HL-60/S4 treated with phorbol 12-myristate 13-acetate at 8.2 ng/mL for 4 days and 3 days (cell line): Measurements from ENCODE around the gene OPN1SW.

Experiments used
- in situ Hi-C: fragments of 300-500 bp; cut with MboI; formaldehyde crosslinking; loops from 2 replicates; pipeline ENCODE4 v1.15.0; 2022; ENCODE audit warnings: low sequenced_read_pairs

Gene OPN1SW

GRCh38 chr7:128735436-128735835 lies 40.2 kb downstream of the OPN1SW start:
- in situ Hi-C loops: no loop called here

- in situ Hi-C loops: no loop called here
Observed at GRCh38 chr7:128734890-128735289, 40.7 kb downstream of the OPN1SW start.

- in situ Hi-C loops: no loop called here
Observed at GRCh38 chr7:128733278-128733645, 42.3 kb downstream of the OPN1SW start.

DNA sequence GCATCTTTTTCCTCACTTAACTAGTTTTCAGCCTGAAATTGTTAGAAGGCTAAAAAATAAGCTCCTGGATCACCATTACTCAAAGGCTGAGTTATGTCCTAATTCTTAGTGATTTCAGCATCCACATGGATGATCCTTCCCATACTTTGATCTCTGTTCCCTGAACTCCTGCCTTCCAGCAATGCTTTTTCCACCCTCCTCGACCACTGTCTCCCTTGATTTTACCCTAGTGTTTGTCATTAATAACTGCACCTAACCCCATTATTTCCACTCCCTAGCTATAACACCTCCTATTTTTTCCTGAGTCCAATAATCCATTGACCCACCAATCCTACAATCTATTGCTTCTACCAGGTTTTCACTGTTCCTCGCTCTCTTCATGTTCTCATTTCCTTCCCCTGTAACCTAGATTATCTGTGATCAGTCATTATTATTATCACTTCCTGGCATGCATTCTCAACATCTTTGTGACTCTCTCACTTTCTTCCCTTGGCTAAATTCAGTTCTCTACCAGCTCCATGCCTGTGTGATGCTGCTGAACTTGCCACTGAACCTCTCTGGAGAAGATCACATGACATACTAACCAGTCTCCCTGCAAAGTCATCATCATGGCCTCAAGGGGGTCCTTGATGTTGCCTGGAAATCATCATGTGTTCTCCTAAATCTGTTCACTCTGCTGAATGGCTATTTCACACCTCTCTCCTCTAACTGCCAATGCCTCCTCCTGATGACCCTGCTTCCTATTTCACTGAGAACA lies 42.9 kb downstream of the OPN1SW start:
- in situ Hi-C loops: no loop called here

GRCh38 chr7:128731184-128731583 lies 44.4 kb downstream of the OPN1SW start:
- in situ Hi-C loops: no loop called here

GRCh38 chr7:128729494-128729893 lies 46.1 kb downstream of the OPN1SW start:
- in situ Hi-C loops: no loop called here

- in situ Hi-C loops: no loop called here
Observed at GRCh38 chr7:128728598-128728997, 47.0 kb downstream of the OPN1SW start.

DNA sequence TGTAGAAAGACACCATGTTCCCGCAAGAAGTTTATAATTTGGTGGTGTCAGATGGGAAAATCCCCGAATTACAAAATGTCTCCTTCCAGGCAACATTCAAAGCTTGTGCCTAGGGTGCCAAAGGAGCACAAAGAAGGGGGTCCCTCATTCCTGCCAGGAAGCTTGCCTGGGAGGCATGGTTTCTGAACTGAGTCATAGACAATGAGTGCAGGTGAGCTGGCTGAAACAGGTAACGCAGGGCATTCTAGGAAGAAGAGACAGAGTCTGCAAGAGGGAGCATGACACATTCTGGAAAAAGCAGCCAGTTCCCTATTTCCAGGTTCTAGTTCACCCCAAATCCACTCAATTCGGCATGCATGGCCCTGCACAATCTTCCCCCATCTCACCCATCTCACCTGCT lies 48.4 kb downstream of the OPN1SW start:
- in situ Hi-C loops: no loop called here

GRCh38 chr7:128726737-128727072 lies 48.9 kb downstream of the OPN1SW start:
- in situ Hi-C loops: no loop called here

- in situ Hi-C loops: no loop called here
Observed at GRCh38 chr7:128726059-128726736, 49.4 kb downstream of the OPN1SW start.

DNA sequence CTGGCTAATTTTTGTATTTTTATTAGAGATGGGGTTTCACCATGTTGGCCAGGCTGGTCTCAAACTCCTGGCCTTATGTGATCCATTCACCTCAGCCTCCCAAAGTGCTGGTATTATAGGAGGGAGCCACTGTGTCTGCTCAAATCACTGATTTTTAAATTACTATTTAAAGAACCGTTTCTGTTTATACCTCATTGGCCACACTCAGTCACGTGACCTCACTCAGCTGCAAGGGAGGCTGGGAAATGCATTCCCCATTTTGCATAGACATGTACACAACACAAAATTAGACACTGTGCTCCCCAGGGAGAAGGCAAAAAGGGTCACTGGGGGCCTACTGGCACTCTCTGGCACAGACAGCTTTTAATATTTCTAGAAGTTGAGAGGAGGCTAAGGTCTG lies 50.1 kb downstream of the OPN1SW start:
- in situ Hi-C loops: no loop called here

- in situ Hi-C loops: no loop called here
Observed at GRCh38 chr7:128724743-128725142, 50.9 kb downstream of the OPN1SW start.
